ENCODE data around the gene KCNJ16. TPM values are rescaled to one million over a fixed set of nuclear protein-coding genes. Genes with fewer than 3 reads are reported as not detected.

Gene KCNJ16
- total and polyA plus RNA-seq, 2 donors (not counting 1 experiment from before 2014, with no cell fraction given), result not detected

- DNase-seq (ENCODE audit: low read depth in 2 of 2), result peak; percentile 19 to 33
- no peak overlapping the region for H2AFZ ChIP-seq (ENCODE audit: low read length)
- H3K9me3 ChIP-seq (ENCODE audit: control insufficient read depth, insufficient read depth, low read depth, low read length), result no peaks in the 10 kb centered on the region
- peaks cover 3% of the 10 kb centered on the region for H3K36me3 ChIP-seq (ENCODE audit: control insufficient read depth, insufficient read depth, low read length)
- peaks cover 2% of the 10 kb centered on the region for H3K4me1 ChIP-seq (ENCODE audit: control insufficient read depth, extremely low read depth, insufficient read depth, low read length)
- no peaks in the 10 kb centered on the region for H4K20me1 ChIP-seq (ENCODE audit: control insufficient read depth, extremely low read depth, insufficient read depth, low read length)
- H3K4me2 ChIP-seq (ENCODE audit: extremely low read depth, insufficient read depth, low read length), result peak overlapping the region; percentile 32
- H3K9ac ChIP-seq (ENCODE audit: insufficient read depth, low read length), result no peak overlapping the region
- no peak overlapping the region for H3K27ac ChIP-seq (ENCODE audit: insufficient read depth, low read length)
- no peaks in the 10 kb centered on the region for H3K79me2 ChIP-seq (ENCODE audit: control insufficient read depth, insufficient read depth, low read length)
- TF ChIP-seq CTCF (conservative IDR thresholded peaks at IDR 0.05 in 1 of 2, IDR thresholded peaks at IDR 0.05 in 1 of 2; ENCODE audit: low read depth in 1 of 2, low read length in 2 of 2) (no peak), EZH2 (IDR thresholded peaks at IDR 0.05; ENCODE audit: low read length, missing control alignments) (no peak)
- H3K4me3 ChIP-seq (replicated peaks in 1 of 4; ENCODE audit: control extremely low read depth in 1 of 4, insufficient read depth in 1 of 4, low read depth in 3 of 4, low read length in 4 of 4), result peak overlapping the region in 1 of 4 experiments; percentile 87
- no peaks in the 10 kb centered on the region for H3K27me3 ChIP-seq (ENCODE audit: control insufficient read depth, insufficient read depth, low read length)
These were observed 97.4 kb downstream of the KCNJ16 start for GRCh38 chr17:70172449-70172848.

GRCh38 chr17:70172923-70173322 lies 97.9 kb downstream of the KCNJ16 start:
- Histone ChIP-seq H3K79me2 (ENCODE audit: control insufficient read depth, insufficient read depth, low read length) (no peaks in the 10 kb centered on the region), H3K9me3 (ENCODE audit: control insufficient read depth, insufficient read depth, low read depth, low read length) (no peaks in the 10 kb centered on the region), H3K27ac (ENCODE audit: insufficient read depth, low read length) (no peak overlapping the region), H2AFZ (ENCODE audit: low read length) (no peak overlapping the region), H3K36me3 (ENCODE audit: control insufficient read depth, insufficient read depth, low read length) (peaks cover 3% of the 10 kb centered on the region), H3K4me2 (ENCODE audit: extremely low read depth, insufficient read depth, low read length) (peak overlapping the region; percentile 32), H3K9ac (ENCODE audit: insufficient read depth, low read length) (no peak overlapping the region), H4K20me1 (ENCODE audit: control insufficient read depth, extremely low read depth, insufficient read depth, low read length) (no peaks in the 10 kb centered on the region), H3K4me3 (replicated peaks in 1 of 4; ENCODE audit: control extremely low read depth in 1 of 4, insufficient read depth in 1 of 4, low read depth in 3 of 4, low read length in 4 of 4) (peak overlapping the region in 1 of 4 experiments; percentile 87), H3K4me1 (ENCODE audit: control insufficient read depth, extremely low read depth, insufficient read depth, low read length) (peaks cover 2% of the 10 kb centered on the region), H3K27me3 (ENCODE audit: control insufficient read depth, insufficient read depth, low read length) (no peaks in the 10 kb centered on the region)
- DNase-seq (ENCODE audit: low read depth in 2 of 2), result peak in 1 of 2 donors; percentile 73
- no peak for TF ChIP-seq CTCF (conservative IDR thresholded peaks at IDR 0.05 in 1 of 2, IDR thresholded peaks at IDR 0.05 in 1 of 2; ENCODE audit: low read depth in 1 of 2, low read length in 2 of 2)
- TF ChIP-seq EZH2 (IDR thresholded peaks at IDR 0.05; ENCODE audit: low read length, missing control alignments), result no peak

- Histone ChIP-seq H3K4me3 (replicated peaks in 1 of 4; ENCODE audit: control extremely low read depth in 1 of 4, insufficient read depth in 1 of 4, low read depth in 3 of 4, low read length in 4 of 4) (no peak overlapping the region), H3K36me3 (ENCODE audit: control insufficient read depth, insufficient read depth, low read length) (peaks cover 3% of the 10 kb centered on the region), H2AFZ (ENCODE audit: low read length) (no peak overlapping the region), H3K9ac (ENCODE audit: insufficient read depth, low read length) (no peak overlapping the region), H3K9me3 (ENCODE audit: control insufficient read depth, insufficient read depth, low read depth, low read length) (no peaks in the 10 kb centered on the region), H3K79me2 (ENCODE audit: control insufficient read depth, insufficient read depth, low read length) (no peaks in the 10 kb centered on the region), H3K4me1 (ENCODE audit: control insufficient read depth, extremely low read depth, insufficient read depth, low read length) (peaks cover 2% of the 10 kb centered on the region), H3K27me3 (ENCODE audit: control insufficient read depth, insufficient read depth, low read length) (no peaks in the 10 kb centered on the region), H3K27ac (ENCODE audit: insufficient read depth, low read length) (no peak overlapping the region), H3K4me2 (ENCODE audit: extremely low read depth, insufficient read depth, low read length) (no peak overlapping the region), H4K20me1 (ENCODE audit: control insufficient read depth, extremely low read depth, insufficient read depth, low read length) (no peaks in the 10 kb centered on the region)
- no peak for TF ChIP-seq EZH2 (IDR thresholded peaks at IDR 0.05; ENCODE audit: low read length, missing control alignments)
- no peak for TF ChIP-seq CTCF (conservative IDR thresholded peaks at IDR 0.05 in 1 of 2, IDR thresholded peaks at IDR 0.05 in 1 of 2; ENCODE audit: low read depth in 1 of 2, low read length in 2 of 2)
- no peak for DNase-seq (ENCODE audit: low read depth in 2 of 2)
These were observed 98.7 kb downstream of the KCNJ16 start for GRCh38 chr17:70173681-70174080.
